ENCODE measurements around the gene RGPD6.
"Not testable (repeated sequence)": the region's sequence is repeated elsewhere in the genome, so short reads cannot be mapped to it uniquely, and the experiment has no call there.

The RGPD6 gene

DNA sequence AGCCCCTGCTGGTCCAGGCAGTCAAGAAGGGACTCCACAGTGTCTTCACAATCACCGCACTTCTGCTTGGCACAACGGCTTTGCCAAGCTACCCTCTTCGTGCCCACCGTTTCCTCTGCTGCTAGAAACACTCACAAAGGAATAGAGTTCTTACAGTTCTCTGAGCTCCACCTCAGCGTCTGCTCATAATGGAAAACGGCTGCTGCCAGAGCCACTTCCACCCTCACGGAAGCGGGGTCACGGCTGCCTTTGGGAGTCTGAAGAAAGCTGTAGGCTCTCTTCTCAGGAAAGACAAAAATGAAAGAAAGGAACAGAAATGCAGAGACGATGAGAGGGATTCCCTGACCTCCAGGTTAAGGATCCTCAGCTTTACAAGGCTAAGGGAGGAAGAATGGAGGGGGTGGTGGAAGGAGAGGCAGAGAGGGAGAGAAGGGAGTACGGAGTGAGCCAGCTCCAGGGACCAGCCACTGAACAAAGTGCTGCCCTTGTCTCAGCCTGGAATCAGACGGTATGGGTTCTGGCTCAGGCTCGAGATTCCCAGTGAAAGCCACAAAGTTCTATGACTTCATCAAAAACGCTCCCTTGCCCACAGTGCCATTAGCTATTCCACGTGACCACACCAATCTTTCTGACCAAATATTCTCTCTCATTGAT, 12.8 kb upstream of the RGPD6 start:
- not testable (repeated sequence) for H3K4me3 ChIP-seq (ENCODE audit: low read depth, low read length); H3K27me3 ChIP-seq (ENCODE audit: control insufficient read depth, insufficient read depth, low read length); H3K4me1 ChIP-seq (ENCODE audit: control insufficient read depth, insufficient read depth, low read length); H3K9ac ChIP-seq (ENCODE audit: low read length); H3K36me3 ChIP-seq (ENCODE audit: control insufficient read depth, insufficient read depth, low read length); H3K27ac ChIP-seq (ENCODE audit: low read depth, low read length); H3K9me3 ChIP-seq (ENCODE audit: control insufficient read depth, insufficient read depth, low read depth, low read length)

DNA sequence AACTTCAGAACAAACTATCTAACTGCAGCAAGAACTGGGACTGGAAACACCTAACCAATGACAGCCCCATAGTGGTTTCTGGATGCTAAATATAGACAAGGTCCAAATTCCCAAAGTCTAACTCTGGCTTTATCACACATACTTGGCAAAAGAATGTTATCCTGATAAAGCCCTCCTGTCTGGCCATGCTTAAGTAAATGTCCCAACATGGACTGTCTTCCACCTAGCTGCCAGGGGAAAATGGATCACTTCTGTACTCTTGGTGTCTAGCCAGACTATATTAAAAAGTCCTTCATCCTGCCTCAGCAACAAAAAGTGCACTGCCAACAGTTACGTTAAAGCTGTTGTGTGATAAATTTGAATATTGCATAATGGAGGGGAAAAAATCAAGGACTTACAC, 11.5 kb upstream of the RGPD6 start:
- H3K36me3 ChIP-seq (ENCODE audit: control insufficient read depth, insufficient read depth, low read length); H3K4me3 ChIP-seq (ENCODE audit: low read depth, low read length); H3K4me1 ChIP-seq (ENCODE audit: control insufficient read depth, insufficient read depth, low read length); H3K9me3 ChIP-seq (ENCODE audit: control insufficient read depth, insufficient read depth, low read depth, low read length); H3K27me3 ChIP-seq (ENCODE audit: control insufficient read depth, insufficient read depth, low read length); H3K27ac ChIP-seq (ENCODE audit: low read depth, low read length); H3K9ac ChIP-seq (ENCODE audit: low read length): not testable (repeated sequence)

DNA sequence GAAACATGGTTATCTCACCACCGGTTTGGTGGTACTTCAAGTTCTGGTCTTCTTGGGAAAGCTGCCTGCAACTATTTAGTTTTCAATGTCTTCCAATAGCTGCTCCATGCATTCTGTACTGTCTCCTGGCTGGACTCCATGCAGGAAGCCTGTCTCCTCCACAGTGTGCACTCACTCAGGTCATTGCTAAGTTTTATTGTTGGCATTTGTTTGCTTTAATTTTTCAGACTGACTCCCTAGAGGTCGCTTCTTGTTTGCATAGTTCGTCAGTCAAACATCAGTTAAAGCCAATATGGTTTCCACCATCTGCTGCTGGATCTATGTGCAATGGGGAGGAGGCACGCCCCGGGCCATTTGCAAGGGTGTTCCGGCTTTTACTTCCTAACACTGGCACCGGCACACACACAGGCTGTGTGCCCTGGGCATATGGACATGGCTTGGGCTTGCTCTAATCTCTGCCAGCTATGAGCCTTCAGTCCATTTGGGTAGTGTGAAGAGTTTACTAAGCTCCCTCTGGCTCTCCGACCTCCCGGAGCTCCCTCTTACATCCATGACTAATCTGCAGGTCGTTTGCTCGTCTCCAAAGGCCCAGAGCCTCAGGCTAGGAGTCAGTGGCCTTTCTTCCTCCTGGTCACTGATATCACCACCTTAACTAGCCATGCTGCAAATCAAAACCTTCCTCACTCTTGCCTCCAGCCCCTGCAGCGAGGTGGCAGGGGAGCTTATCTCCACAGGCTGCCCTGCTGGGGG, 2.4 kb upstream of the RGPD6 start:
- not testable (repeated sequence) for H3K27me3 ChIP-seq (ENCODE audit: control insufficient read depth, insufficient read depth, low read length); H3K27ac ChIP-seq (ENCODE audit: low read depth, low read length); H3K4me1 ChIP-seq (ENCODE audit: control insufficient read depth, insufficient read depth, low read length); H3K9ac ChIP-seq (ENCODE audit: low read length); H3K36me3 ChIP-seq (ENCODE audit: control insufficient read depth, insufficient read depth, low read length); H3K9me3 ChIP-seq (ENCODE audit: control insufficient read depth, insufficient read depth, low read depth, low read length); H3K4me3 ChIP-seq (ENCODE audit: low read depth, low read length)

DNA sequence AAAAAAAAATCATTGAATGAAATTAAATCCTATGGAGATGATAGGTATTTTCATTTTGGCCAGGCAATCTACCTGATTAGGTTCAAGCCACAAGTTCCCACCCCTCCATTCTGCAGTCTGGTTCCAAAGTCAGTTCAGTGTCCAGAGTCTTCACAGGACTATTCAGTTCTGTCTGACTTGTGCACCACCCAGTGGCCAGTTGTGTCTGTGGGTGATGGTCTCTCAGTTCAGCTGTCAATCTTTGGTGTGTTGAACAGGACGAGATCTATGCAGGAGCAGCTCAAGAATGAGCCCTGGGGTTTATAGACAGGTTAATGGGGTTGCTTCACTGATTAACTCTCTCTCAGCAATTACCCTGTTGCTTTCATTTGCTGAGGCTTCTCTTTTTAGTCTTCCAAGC, 1.4 kb upstream of the RGPD6 start:
- not testable (repeated sequence) for H3K4me3 ChIP-seq (ENCODE audit: low read depth, low read length); H3K27ac ChIP-seq (ENCODE audit: low read depth, low read length); H3K27me3 ChIP-seq (ENCODE audit: control insufficient read depth, insufficient read depth, low read length); H3K4me1 ChIP-seq (ENCODE audit: control insufficient read depth, insufficient read depth, low read length); H3K36me3 ChIP-seq (ENCODE audit: control insufficient read depth, insufficient read depth, low read length); H3K9ac ChIP-seq (ENCODE audit: low read length); H3K9me3 ChIP-seq (ENCODE audit: control insufficient read depth, insufficient read depth, low read depth, low read length)

DNA sequence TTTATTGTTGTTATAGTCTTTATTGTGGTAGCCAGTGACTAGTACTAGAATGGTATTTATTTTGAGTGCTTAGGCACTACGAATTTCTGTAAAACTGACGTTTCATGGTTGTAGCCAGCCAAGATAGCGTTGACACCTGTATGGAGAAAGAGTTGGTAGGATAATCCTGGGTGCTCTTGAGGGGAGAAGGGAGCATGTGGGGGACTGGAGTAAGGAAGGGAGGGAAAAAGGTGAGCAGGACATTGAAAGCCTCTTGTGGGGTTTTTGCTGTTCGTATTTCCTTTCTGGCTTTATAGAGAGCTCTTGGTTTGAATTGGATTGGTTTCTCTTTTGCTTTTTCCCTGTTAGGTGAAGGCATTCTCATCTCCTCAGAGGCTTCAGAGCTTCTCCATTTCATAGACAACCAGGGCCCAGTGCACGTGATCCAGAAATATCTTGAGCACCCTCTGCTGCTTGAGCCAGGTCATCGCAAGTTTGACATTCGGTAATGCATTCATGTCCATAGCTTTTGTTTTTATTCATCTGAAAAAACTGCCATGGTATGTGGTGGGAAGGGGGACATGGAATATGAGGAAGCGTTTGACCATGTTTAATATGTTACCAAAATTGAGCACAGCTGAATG, 77.2 kb downstream of the RGPD6 start:
- H3K9ac ChIP-seq (ENCODE audit: low read length); H3K27ac ChIP-seq (ENCODE audit: low read depth, low read length); H3K36me3 ChIP-seq (ENCODE audit: control insufficient read depth, insufficient read depth, low read length); H3K9me3 ChIP-seq (ENCODE audit: control insufficient read depth, insufficient read depth, low read depth, low read length); H3K4me1 ChIP-seq (ENCODE audit: control insufficient read depth, insufficient read depth, low read length); H3K27me3 ChIP-seq (ENCODE audit: control insufficient read depth, insufficient read depth, low read length); H3K4me3 ChIP-seq (ENCODE audit: low read depth, low read length): not testable (repeated sequence)

DNA sequence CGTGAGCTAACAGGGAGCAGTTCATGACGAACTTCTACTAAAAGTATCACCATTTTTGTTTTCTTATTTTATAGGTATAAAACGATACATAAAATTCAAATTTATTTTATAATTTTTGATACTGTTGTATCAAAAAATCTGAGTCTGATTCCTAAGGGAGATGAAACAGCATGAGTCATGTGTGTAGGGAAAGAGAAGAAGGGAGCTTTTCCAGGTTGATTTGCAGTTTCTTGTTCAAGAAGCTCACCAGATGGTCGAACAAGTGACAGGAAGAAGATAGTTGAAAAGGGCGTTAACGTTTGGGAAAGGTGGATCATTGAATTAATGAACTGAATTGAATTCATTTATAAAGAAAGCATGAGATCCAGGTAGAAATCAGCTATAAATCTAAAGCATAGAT, 81.0 kb downstream of the RGPD6 start:
- H3K27me3 ChIP-seq (ENCODE audit: control insufficient read depth, insufficient read depth, low read length); H3K4me1 ChIP-seq (ENCODE audit: control insufficient read depth, insufficient read depth, low read length); H3K4me3 ChIP-seq (ENCODE audit: low read depth, low read length); H3K27ac ChIP-seq (ENCODE audit: low read depth, low read length); H3K36me3 ChIP-seq (ENCODE audit: control insufficient read depth, insufficient read depth, low read length); H3K9me3 ChIP-seq (ENCODE audit: control insufficient read depth, insufficient read depth, low read depth, low read length); H3K9ac ChIP-seq (ENCODE audit: low read length): not testable (repeated sequence)

DNA sequence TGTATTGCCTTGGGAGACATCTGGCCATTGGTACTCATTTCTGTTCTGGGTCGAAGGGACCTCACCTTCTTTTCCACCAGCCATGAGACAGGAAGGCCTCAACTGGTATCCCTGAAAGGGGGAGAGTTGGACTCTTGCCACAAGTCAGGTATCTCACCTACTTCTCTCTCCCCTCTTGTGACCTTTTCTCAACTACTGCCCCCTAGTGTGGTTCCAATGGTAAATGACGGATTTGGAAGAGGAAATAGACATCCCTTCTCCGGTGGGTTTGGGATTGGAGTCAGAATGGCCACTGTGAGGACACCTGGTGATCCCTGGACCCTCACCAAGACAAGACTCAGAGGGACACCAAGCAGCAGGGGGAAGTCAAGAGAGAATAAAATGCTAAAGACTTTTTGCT, 82.5 kb downstream of the RGPD6 start:
- H3K27me3 ChIP-seq (ENCODE audit: control insufficient read depth, insufficient read depth, low read length); H3K36me3 ChIP-seq (ENCODE audit: control insufficient read depth, insufficient read depth, low read length); H3K9me3 ChIP-seq (ENCODE audit: control insufficient read depth, insufficient read depth, low read depth, low read length); H3K9ac ChIP-seq (ENCODE audit: low read length); H3K4me3 ChIP-seq (ENCODE audit: low read depth, low read length); H3K4me1 ChIP-seq (ENCODE audit: control insufficient read depth, insufficient read depth, low read length); H3K27ac ChIP-seq (ENCODE audit: low read depth, low read length): not testable (repeated sequence)

DNA sequence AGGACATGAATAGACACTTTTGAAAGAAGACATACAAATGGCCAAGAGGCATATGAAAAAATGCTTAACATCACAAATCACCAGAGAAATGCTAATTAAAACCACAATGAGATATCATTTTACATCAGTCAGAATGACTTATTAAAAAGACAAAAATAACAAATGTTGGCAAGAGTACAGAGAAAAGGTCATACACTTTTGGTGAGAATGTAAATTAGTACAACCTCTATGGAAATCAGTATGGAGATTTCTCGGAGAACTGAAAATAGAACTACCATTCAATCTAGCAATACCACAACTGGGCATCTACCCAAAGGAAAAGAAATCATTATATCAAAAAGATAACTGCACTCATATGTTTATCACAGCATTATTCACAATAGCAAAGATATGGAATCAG, 88.0 kb downstream of the RGPD6 start:
- not testable (repeated sequence) for H3K36me3 ChIP-seq (ENCODE audit: control insufficient read depth, insufficient read depth, low read length); H3K9me3 ChIP-seq (ENCODE audit: control insufficient read depth, insufficient read depth, low read depth, low read length); H3K4me3 ChIP-seq (ENCODE audit: low read depth, low read length); H3K9ac ChIP-seq (ENCODE audit: low read length); H3K4me1 ChIP-seq (ENCODE audit: control insufficient read depth, insufficient read depth, low read length); H3K27me3 ChIP-seq (ENCODE audit: control insufficient read depth, insufficient read depth, low read length); H3K27ac ChIP-seq (ENCODE audit: low read depth, low read length)

DNA sequence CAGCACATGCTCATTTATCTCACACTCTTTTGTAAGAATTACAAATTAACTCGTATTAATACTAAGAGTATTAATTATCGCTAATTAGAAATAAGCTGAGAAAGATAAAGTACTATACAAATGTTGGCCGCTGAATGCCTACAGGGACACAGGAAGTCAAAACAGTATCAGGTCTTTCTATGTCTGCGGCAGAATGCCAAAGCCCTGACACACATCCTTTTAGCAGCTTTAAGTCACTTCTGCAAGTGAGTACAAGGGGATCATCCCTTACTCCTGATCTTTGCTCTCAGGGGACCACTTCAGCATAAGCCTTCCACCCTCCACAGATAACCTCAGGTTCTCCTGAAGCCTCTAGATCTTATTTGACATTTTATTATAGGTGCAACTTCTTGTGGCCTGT, 94.3 kb downstream of the RGPD6 start:
- not testable (repeated sequence) for H3K27me3 ChIP-seq (ENCODE audit: control insufficient read depth, insufficient read depth, low read length); H3K9me3 ChIP-seq (ENCODE audit: control insufficient read depth, insufficient read depth, low read depth, low read length); H3K9ac ChIP-seq (ENCODE audit: low read length); H3K4me3 ChIP-seq (ENCODE audit: low read depth, low read length); H3K27ac ChIP-seq (ENCODE audit: low read depth, low read length); H3K36me3 ChIP-seq (ENCODE audit: control insufficient read depth, insufficient read depth, low read length); H3K4me1 ChIP-seq (ENCODE audit: control insufficient read depth, insufficient read depth, low read length)

DNA sequence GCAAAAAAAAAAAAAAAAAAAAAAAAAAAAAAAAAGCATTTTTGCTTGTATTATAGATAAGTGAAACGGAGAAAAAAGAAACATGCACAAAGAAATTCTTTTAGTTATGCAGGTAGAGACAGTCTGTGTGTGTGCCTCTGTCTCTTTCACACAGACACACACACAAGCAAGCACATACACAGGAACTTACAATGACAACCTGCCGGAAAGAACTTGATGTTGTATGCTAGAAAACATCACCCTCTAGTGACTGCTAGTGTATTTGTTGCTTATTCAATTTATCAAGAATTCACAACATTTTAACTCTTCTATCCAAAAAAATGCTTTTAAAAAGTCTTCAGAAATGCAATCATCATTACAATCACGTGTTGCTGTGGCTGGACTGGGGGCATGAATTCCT, 95.8 kb downstream of the RGPD6 start:
- H3K27me3 ChIP-seq (ENCODE audit: control insufficient read depth, insufficient read depth, low read length); H3K36me3 ChIP-seq (ENCODE audit: control insufficient read depth, insufficient read depth, low read length); H3K4me3 ChIP-seq (ENCODE audit: low read depth, low read length); H3K27ac ChIP-seq (ENCODE audit: low read depth, low read length); H3K9me3 ChIP-seq (ENCODE audit: control insufficient read depth, insufficient read depth, low read depth, low read length); H3K9ac ChIP-seq (ENCODE audit: low read length); H3K4me1 ChIP-seq (ENCODE audit: control insufficient read depth, insufficient read depth, low read length): not testable (repeated sequence)

DNA sequence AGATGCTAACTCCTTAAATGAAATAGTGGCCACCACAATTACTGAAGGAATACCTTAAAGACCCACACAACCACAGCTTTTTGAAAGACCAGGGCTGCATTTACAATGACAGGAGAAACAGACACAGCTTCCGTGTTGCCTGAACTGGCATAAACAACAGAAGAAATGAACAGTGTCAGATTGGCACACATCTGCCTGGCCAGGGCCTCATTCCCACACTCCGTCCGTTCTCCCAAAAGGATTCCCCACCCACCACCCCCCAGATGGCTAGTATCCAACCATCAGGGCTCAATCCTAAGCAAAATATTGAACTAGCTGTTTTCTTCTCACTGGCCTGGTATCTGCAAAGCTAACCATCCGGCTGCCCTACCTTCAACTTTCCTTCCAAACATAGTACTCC, 96.9 kb downstream of the RGPD6 start:
- not testable (repeated sequence) for H3K36me3 ChIP-seq (ENCODE audit: control insufficient read depth, insufficient read depth, low read length); H3K4me3 ChIP-seq (ENCODE audit: low read depth, low read length); H3K27ac ChIP-seq (ENCODE audit: low read depth, low read length); H3K9ac ChIP-seq (ENCODE audit: low read length); H3K4me1 ChIP-seq (ENCODE audit: control insufficient read depth, insufficient read depth, low read length); H3K27me3 ChIP-seq (ENCODE audit: control insufficient read depth, insufficient read depth, low read length); H3K9me3 ChIP-seq (ENCODE audit: control insufficient read depth, insufficient read depth, low read depth, low read length)
